ENCODE measurements around the gene OR10S1. TPM values are rescaled to one million over a fixed set of nuclear protein-coding genes. Genes with fewer than 3 reads are reported as not detected.

The OR10S1 gene
- total RNA-seq, 1 donor from 2014 or later: not detected

DNA sequence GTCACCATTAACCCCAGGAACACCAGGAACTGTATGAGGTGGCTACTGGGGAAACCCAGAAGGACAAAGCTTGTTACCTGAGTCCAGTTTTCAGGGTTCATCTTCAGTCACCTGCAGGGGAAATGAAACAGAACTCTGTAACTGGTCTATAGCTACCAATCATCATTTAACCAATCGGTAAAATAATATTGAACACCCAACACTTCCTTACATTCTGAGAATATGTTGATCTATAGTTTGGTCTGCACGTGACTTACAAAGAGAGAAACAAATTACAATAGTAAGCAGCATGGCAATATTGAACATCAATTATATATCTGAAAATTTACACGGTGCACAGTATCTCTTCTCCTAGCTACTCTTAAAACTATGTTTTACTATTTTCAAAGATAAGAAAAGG lies 33.8 kb downstream of the OR10S1 start, which contains the start of gene OR6T1:
Gene OR6T1 (minus strand): TSS at position 101 of the 400 bp plus-strand sequence. CDS start 0 bp downstream, at position 101.
- no peak within 1 kb of the TSS for H3K4me3 ChIP-seq (ENCODE audit: low read length in 3 of 3)
- no peaks in the 10 kb centered on the region for H3K36me3 ChIP-seq (ENCODE audit: control insufficient read depth in 3 of 3, insufficient read depth in 3 of 3, low read length in 3 of 3)
- peaks cover 0 to 3% (median 0%) of the 10 kb centered on the region in 3 donors for H3K9me3 ChIP-seq (ENCODE audit: control insufficient read depth in 3 of 3, low read length in 3 of 3)
- no peaks in the 10 kb centered on the region for H3K4me1 ChIP-seq (ENCODE audit: control insufficient read depth in 3 of 3, insufficient read depth in 3 of 3, low read length in 3 of 3)
- H3K27ac ChIP-seq (ENCODE audit: low read depth, low read length): no peak within 1 kb of the TSS
- H3K9ac ChIP-seq (ENCODE audit: low read depth in 1 of 3, low read length in 3 of 3): no peak within 1 kb of the TSS
- no peaks in the 10 kb centered on the region for H3K27me3 ChIP-seq (ENCODE audit: control insufficient read depth in 3 of 3, insufficient read depth in 3 of 3, low read length in 3 of 3)

GRCh38 chr11:123942413-123942812 lies 35.2 kb downstream of the OR10S1 start:
- Histone ChIP-seq H3K4me1 (ENCODE audit: control insufficient read depth in 3 of 3, insufficient read depth in 3 of 3, low read length in 3 of 3) (no peaks in the 10 kb centered on the region), H3K36me3 (ENCODE audit: control insufficient read depth in 3 of 3, insufficient read depth in 3 of 3, low read length in 3 of 3) (no peaks in the 10 kb centered on the region), H3K9ac (ENCODE audit: low read depth in 1 of 3, low read length in 3 of 3) (no peak overlapping the region), H3K27ac (ENCODE audit: low read depth, low read length) (no peak overlapping the region), H3K4me3 (ENCODE audit: low read length in 3 of 3) (no peak overlapping the region), H3K9me3 (ENCODE audit: control insufficient read depth in 3 of 3, low read length in 3 of 3) (peaks cover 0 to 3% (median 0%) of the 10 kb centered on the region in 3 donors), H3K27me3 (ENCODE audit: control insufficient read depth in 3 of 3, insufficient read depth in 3 of 3, low read length in 3 of 3) (no peaks in the 10 kb centered on the region)

GRCh38 chr11:123939317-123939716 lies 38.3 kb downstream of the OR10S1 start, which contains the start of gene OR4D5:
TSS of gene OR4D5 (plus strand) at chr11:123939617. CDS start at chr11:123939617, 0 bp downstream.
- Histone ChIP-seq H3K27me3 (ENCODE audit: control insufficient read depth in 3 of 3, insufficient read depth in 3 of 3, low read length in 3 of 3) (no peaks in the 10 kb centered on the region), H3K4me3 (ENCODE audit: low read length in 3 of 3) (no peak within 1 kb of the TSS), H3K36me3 (ENCODE audit: control insufficient read depth in 3 of 3, insufficient read depth in 3 of 3, low read length in 3 of 3) (no peaks in the 10 kb centered on the region), H3K9me3 (ENCODE audit: control insufficient read depth in 3 of 3, low read length in 3 of 3) (peaks cover 0 to 3% (median 0%) of the 10 kb centered on the region in 3 donors), H3K9ac (ENCODE audit: low read depth in 1 of 3, low read length in 3 of 3) (no peak within 1 kb of the TSS), H3K4me1 (ENCODE audit: control insufficient read depth in 3 of 3, insufficient read depth in 3 of 3, low read length in 3 of 3) (no peaks in the 10 kb centered on the region), H3K27ac (ENCODE audit: low read depth, low read length) (no peak within 1 kb of the TSS)

Other genes starting within 250 kb of the OR10S1 start
- 9.4 TPM for gene ZNF202, start 236.1 kb downstream of the OR10S1 start, total RNA-seq
- gene OR6X1, start 223.3 kb downstream of the OR10S1 start, total RNA-seq: not detected
- gene OR6M1, start 171.4 kb downstream of the OR10S1 start, total RNA-seq: not detected
- gene TMEM225, start 92.1 kb downstream of the OR10S1 start, total RNA-seq: not detected
- gene OR8D4, start 75.6 kb downstream of the OR10S1 start, total RNA-seq: under 0.01 TPM
- gene OR4D5, start 38.2 kb downstream of the OR10S1 start, total RNA-seq: 0.52 TPM
- gene OR6T1, start 33.9 kb downstream of the OR10S1 start, total RNA-seq: not detected
- not detected for gene OR10G6, start 17.4 kb upstream of the OR10S1 start, total RNA-seq
- gene OR10G4, start 35.2 kb upstream of the OR10S1 start, total RNA-seq: not detected
- gene OR10G9, start 45.2 kb upstream of the OR10S1 start, total RNA-seq: not detected
- gene OR10G8, start 49.0 kb upstream of the OR10S1 start, total RNA-seq: not detected
- gene OR10G7, start 63.5 kb upstream of the OR10S1 start, total RNA-seq: not detected
- gene VWA5A, start 137.7 kb upstream of the OR10S1 start, total RNA-seq: 89.8 TPM
- 0.52 TPM for gene OR10D3, start 205.6 kb upstream of the OR10S1 start, total RNA-seq

Measured in skeletal muscle tissue (tissue), 4 donors.